GM12878 (cell line): ENCODE data around the gene TELO2. TPM values are rescaled to one million over a fixed set of nuclear protein-coding genes. Genes with fewer than 3 reads are reported as not detected.

Source experiments
- ATAC-seq: fragments of 200-7000 bp; cut with Tn5 transposase; 3 replicates; pipeline ENCODE4 v1.9.1; 2020; ENCODE audit warnings: mild to moderate bottlenecking, moderate library complexity
- BruUV-seq: library from RNA; stranded (reverse); fragments of 400-500 nt; replicated peaks from 2 replicates; lab custom pipeline; 2021; lab: Mats Ljungman, UMichigan
- CTCF ChIA-PET: fragments of 300-600 bp; sonication (Branson Sonifier 250); formaldehyde crosslinking; extraction: SDS; loops from one replicate; lab custom pipeline; 2021; ENCODE audit warnings: inconsistent platforms; lab: Yijun Ruan, JAX
- POLR2A ChIA-PET: fragments of 350-600 bp; formaldehyde crosslinking; extraction: SDS; loops from one replicate; lab custom pipeline; 2021; ENCODE audit warnings: inconsistent platforms; lab: Charles Lee
- RAD21 ChIA-PET: fragments of 300-600 bp; sonication (Branson Sonifier 250); formaldehyde crosslinking; loops from one replicate; lab custom pipeline; 2023; ENCODE audit warnings: antibody characterized with exemption; ENCODE audit not compliant: unreplicated experiment; lab: Charles Lee
- SMC1A ChIA-PET: fragments of 300-600 bp; sonication (Branson Sonifier 250); formaldehyde crosslinking; loops from one replicate; lab custom pipeline; 2023; ENCODE audit not compliant: unreplicated experiment, uncharacterized antibody; lab: Charles Lee
- DNase-seq: peaks from one replicate; pipeline ENCODE4 v3.0.0-alpha.2; 2011; ENCODE audit warnings: low read depth, low spot score
- FAIRE-seq: peaks from 3 replicates; lab custom pipeline; 2011; peaks lifted over from hg19 to GRCh38; lab: Jason Lieb, UNC
- H2AFZ ChIP-seq: 2 replicates; pipeline ENCODE4 v1.6.0; 2011; ENCODE audit warnings: low read depth, low read length, control low read depth; ENCODE audit not compliant: control insufficient read depth
- H3K27ac ChIP-seq: 2 replicates; pipeline ENCODE4 v1.5.1; 2011; ENCODE audit warnings: control low read depth; ENCODE audit not compliant: control insufficient read depth, insufficient read depth
- H3K27me3 ChIP-seq, 2 experiments: replicated peaks in 1 of 2; 2 replicates each; pipeline versions ENCODE4 v1.6.0 to v1.6.1; 2011; ENCODE audit warnings: low read length in 1 of 2; ENCODE audit not compliant: control insufficient read depth in 2 of 2, insufficient read depth in 2 of 2
- H3K36me3 ChIP-seq, 2 experiments: 2 replicates each; pipeline ENCODE4 v1.5.1; 2011; ENCODE audit warnings: low read length in 1 of 2; ENCODE audit not compliant: control insufficient read depth in 2 of 2, insufficient read depth in 2 of 2
- H3K4me1 ChIP-seq: 2 replicates; pipeline ENCODE4 v1.6.1; 2011; ENCODE audit warnings: mild to moderate bottlenecking, low read length, moderate library complexity, mixed read lengths; ENCODE audit not compliant: control insufficient read depth, insufficient read depth
- H3K4me2 ChIP-seq: 2 replicates; pipeline ENCODE4 v1.6.0; 2011; ENCODE audit warnings: control low read depth; ENCODE audit not compliant: control insufficient read depth, insufficient read depth
- H3K4me3 ChIP-seq: fragments of 200-600 bp; sonication (generic); 2 replicates; pipeline ENCODE4 v1.5.1; 2016
- H3K79me2 ChIP-seq: 2 replicates; pipeline ENCODE4 v1.6.0; 2011; ENCODE audit warnings: low read length; ENCODE audit not compliant: control insufficient read depth, insufficient read depth
- H3K9ac ChIP-seq: 2 replicates; pipeline ENCODE4 v1.8.0; 2011; ENCODE audit warnings: low read length, control low read depth, mixed read lengths; ENCODE audit not compliant: control insufficient read depth, insufficient read depth
- H3K9me3 ChIP-seq: replicated peaks from 3 replicates; pipeline ENCODE4 v1.5.1; 2011; ENCODE audit warnings: mild to moderate bottlenecking, low read length; ENCODE audit not compliant: control insufficient read depth, insufficient read depth
- H4K20me1 ChIP-seq: 2 replicates; pipeline ENCODE4 v1.6.0; 2011; ENCODE audit not compliant: control insufficient read depth, insufficient read depth
- BRCA1 ChIP-seq: IDR thresholded peaks from 2 replicates; pipeline ENCODE4 v1.6.1; 2011; ENCODE audit warnings: low read depth, low read length, improper control_type of control experiment
- CTCF ChIP-seq, 3 experiments: IDR thresholded peaks in 2 of 3; conservative IDR thresholded peaks in 1 of 3; 2 replicates each; pipeline ENCODE4 v1.5.1; 2011; ENCODE audit warnings: low read depth in 3 of 3, low read length in 3 of 3, mild to moderate bottlenecking in 3 of 3, control low read depth in 2 of 3, moderate library complexity in 2 of 3, inconsistent platforms in 1 of 3, mixed read lengths in 1 of 3; ENCODE audit not compliant: control insufficient read depth in 2 of 3, insufficient read depth in 1 of 3; ENCODE audit errors: extremely low read depth in 1 of 3
- E2F8 ChIP-seq: fragments of 450-650 bp; IDR thresholded peaks from 2 replicates; pipeline ENCODE4 v1.6.1; 2018; ENCODE audit warnings: mild to moderate bottlenecking, low read depth, moderate library complexity; ENCODE audit not compliant: partially characterized antibody
- HDAC2 ChIP-seq: fragments of 200-600 bp; sonication (generic); IDR thresholded peaks from 2 replicates; pipeline ENCODE4 v1.6.1; 2017
- IKZF2 ChIP-seq, 2 experiments: fragments of 450-650 bp; IDR thresholded peaks; 2 replicates each; pipeline ENCODE4 v1.6.1; 2017; ENCODE audit warnings: mild to moderate bottlenecking in 2 of 2, moderate library complexity in 2 of 2
- JUNB ChIP-seq: IDR thresholded peaks from 2 replicates; pipeline ENCODE4 v1.6.1; 2016; ENCODE audit warnings: antibody characterized with exemption, mild to moderate bottlenecking
- MAX ChIP-seq: IDR thresholded peaks from 2 replicates; pipeline ENCODE4 v1.6.1; 2012; ENCODE audit warnings: low read depth, low read length, improper control_type of control experiment
- MEF2A ChIP-seq: IDR thresholded peaks from 2 replicates; pipeline ENCODE4 v1.6.1; 2011; ENCODE audit warnings: low read depth, mild to moderate bottlenecking, low read length, moderate library complexity; ENCODE audit not compliant: insufficient read depth
- MYC ChIP-seq: IDR thresholded peaks from 2 replicates; pipeline ENCODE4 v1.6.1; 2011; ENCODE audit warnings: mild to moderate bottlenecking, low read length, moderate library complexity, inconsistent platforms; ENCODE audit not compliant: insufficient read depth, insufficient replicate concordance, insufficient read length, severe bottlenecking
- RAD21 ChIP-seq: IDR thresholded peaks from 2 replicates; pipeline ENCODE4 v1.6.1; 2011; ENCODE audit warnings: mild to moderate bottlenecking, low read depth, low read length, moderate library complexity; ENCODE audit not compliant: insufficient read depth
- SMARCA5 ChIP-seq: fragments of 450-650 bp; IDR thresholded peaks from 2 replicates; pipeline ENCODE4 v1.6.1; 2017; ENCODE audit warnings: mild to moderate bottlenecking
- USF1 ChIP-seq: IDR thresholded peaks from 2 replicates; pipeline ENCODE4 v1.6.1; 2011; ENCODE audit warnings: borderline replicate concordance, low read depth, mild to moderate bottlenecking, moderate library complexity, mixed read lengths, low read length; ENCODE audit not compliant: insufficient read depth; ENCODE audit errors: extremely low read length
- ZNF217 ChIP-seq: fragments of 450-650 bp; IDR thresholded peaks from 2 replicates; pipeline ENCODE4 v1.6.1; 2017; ENCODE audit warnings: antibody characterized with exemption, mild to moderate bottlenecking
- WGBS: methylation state at CpG from one replicate; pipeline ENCODE4 v1.1.6; 2016; ENCODE audit warnings: low lambda C conversion rate; ENCODE audit not compliant: insufficient replicate concordance, insufficient coverage; ENCODE audit errors: missing lambda C conversion rate; 5-methylcytosine and 5-hydroxymethylcytosine counted together
- in situ Hi-C: fragments of 300-500 bp; cut with MboI; formaldehyde crosslinking; loops from 9 replicates; pipeline ENCODE4 v1.14.3; 2018; ENCODE audit warnings: mixed read lengths
- intact Hi-C: fragments of 100-400 bp; cut with micrococcal nuclease; formaldehyde crosslinking; loops from one replicate; pipeline ENCODE4 v1.14.2; 2022; ENCODE audit not compliant: unreplicated experiment
- polyA plus RNA-seq, 11 experiments: library from polyadenylated mRNA; depleted of rRNA in 4 of 11; unstranded in 6 of 11; stranded (reverse) in 5 of 11; fragments of >200 nt; fragmentation: Nextera tagmentation in 4 of 11; fragmentation: Illumina TruSeq in 1 of 11; extraction: Ambion mirVana in 4 of 11; extraction: Trizol in 1 of 11; gene quantifications; 1 replicate in 1 of 11; 2 replicates in 10 of 11; pipeline versions ENCODE4 v1.2.1 to v1.2.3, GENCODE V29; 2011 to 2016; ENCODE audit warnings: inconsistent platforms in 2 of 11, missing spikeins in 2 of 11, low read depth in 1 of 11
- total RNA-seq, 4 experiments: library from RNA; depleted of rRNA in 3 of 4; stranded (reverse); fragments of >200 nt in 3 of 4; fragmentation: Illumina TruSeq in 1 of 4; extraction: Trizol in 1 of 4; gene quantifications; 2 replicates each; pipeline versions ENCODE4 v1.2.1 to v1.2.3, GENCODE V29; 2013 to 2021

The TELO2 gene
- total and polyA plus RNA-seq, 10 of the 15 experiments (the other 5 are each of a cell fraction or from before 2014, with no cell fraction given), result 0.55 to 72.8 (median 18.6) TPM

- Histone ChIP-seq H3K9ac (no peak overlapping the region), H3K4me3 (no peak overlapping the region), H3K27ac (no peak overlapping the region), H3K79me2 (no peaks in the 10 kb centered on the region), H2AFZ (no peak overlapping the region), H3K4me1 (no peaks in the 10 kb centered on the region), H3K27me3 (no peaks in the 10 kb centered on the region), H3K4me2 (no peak overlapping the region), H4K20me1 (no peaks in the 10 kb centered on the region), H3K9me3 (no peaks in the 10 kb centered on the region)
- WGBS, result 73% methylated on average over 11 of the region's 11 CpGs
- no peak for FAIRE-seq
- intact Hi-C loops (no loop called here), in situ Hi-C loops (no loop called here)
- no peak for ATAC-seq
- BruUV-seq, result no TSS peak
- SMC1A ChIA-PET, result no interaction called here
- RAD21 ChIA-PET, result no interaction called here
- no peak for DNase-seq
- POLR2A ChIA-PET, result no interaction called here
- CTCF ChIA-PET, result no interaction called here
- TF ChIP-seq E2F8 (no peak), MEF2A (no peak), MYC (no peak), CTCF (IDR thresholded peaks at IDR 0.05 in 2 of 3, conservative IDR thresholded peaks at IDR 0.05 in 1 of 3; ENCODE audit: control insufficient read depth in 2 of 3, extremely low read depth in 1 of 3, insufficient read depth in 1 of 3, low read depth in 3 of 3, low read length in 3 of 3) (no peak), MAX (no peak), JUNB (no peak), USF1 (no peak), ZNF217 (no peak), SMARCA5 (no peak), HDAC2 (no peak), RAD21 (no peak), IKZF2 (IDR thresholded peaks at IDR 0.05) (no peak), BRCA1 (no peak)
- TF ChIP-seq, all 136 proteins: peak for 0
- no peaks in the 10 kb centered on the region for H3K36me3 ChIP-seq
Measured at GRCh38 chr16:1557576-1557975, 64.4 kb downstream of the TELO2 start.
